Measurements from ENCODE around the gene CADM3.

GRCh38 chr1:159184201-159184600, 12.8 kb downstream of the CADM3 start:
- TF ChIP-seq CTCF (IDR thresholded peaks at IDR 0.05; ENCODE audit: borderline replicate concordance, extremely low read depth, low read length, poor library complexity, severe bottlenecking): no peak
- TF ChIP-seq EZH2 (IDR thresholded peaks at IDR 0.05; ENCODE audit: borderline replicate concordance, low read depth, low read length, severe bottlenecking): no peak
